Neuronal stem cell (in vitro differentiated cells): Measurements from ENCODE around the gene PRICKLE2.

Experiments
- DNase-seq: peaks from one replicate; pipeline ENCODE4 v3.0.0-alpha.2; 2013; ENCODE audit warnings: low spot score
- H2AFZ ChIP-seq: one replicate; pipeline ENCODE4 v1.6.1; 2013; ENCODE audit warnings: mild to moderate bottlenecking, low read length, inconsistent platforms
- H2AK5ac ChIP-seq: 2 replicates; pipeline ENCODE4 v1.6.1; 2013; ENCODE audit warnings: low read depth, mild to moderate bottlenecking, inconsistent platforms, low read length, moderate library complexity, mixed read lengths
- H2BK120ac ChIP-seq: 2 replicates; pipeline ENCODE4 v1.6.1; 2013; ENCODE audit warnings: low read depth, mild to moderate bottlenecking, inconsistent platforms, low read length, moderate library complexity, mixed read lengths
- H2BK12ac ChIP-seq: one replicate; pipeline ENCODE4 v1.6.1; 2013; ENCODE audit warnings: low read length, inconsistent platforms
- H2BK15ac ChIP-seq: 2 replicates; pipeline ENCODE4 v1.6.1; 2013; ENCODE audit warnings: mild to moderate bottlenecking, low read length, inconsistent platforms, mixed read lengths
- H2BK5ac ChIP-seq: one replicate; pipeline ENCODE4 v1.6.1; 2013; ENCODE audit warnings: inconsistent platforms, mild to moderate bottlenecking, low read length, moderate library complexity
- H3K14ac ChIP-seq: one replicate; pipeline ENCODE4 v1.6.1; 2013; ENCODE audit warnings: low read length, inconsistent platforms
- H3K18ac ChIP-seq: 2 replicates; pipeline ENCODE4 v1.6.1; 2013; ENCODE audit warnings: low read length, inconsistent platforms
- H3K23ac ChIP-seq: 2 replicates; pipeline ENCODE4 v1.6.1; 2013; ENCODE audit warnings: low read depth, mild to moderate bottlenecking, mixed read lengths, low read length, inconsistent platforms; ENCODE audit not compliant: poor library complexity
- H3K27ac ChIP-seq: replicated peaks from 3 replicates; pipeline ENCODE4 v1.5.1; 2013; ENCODE audit warnings: low read length, inconsistent platforms
- H3K27me3 ChIP-seq, 3 experiments: 2 replicates each; pipeline ENCODE4 v1.6.1; 2013; ENCODE audit warnings: low read length in 3 of 3, mild to moderate bottlenecking in 2 of 3, inconsistent platforms in 1 of 3, low read depth in 1 of 3, mixed read lengths in 1 of 3, moderate library complexity in 1 of 3; ENCODE audit not compliant: control insufficient read depth in 3 of 3, insufficient read depth in 3 of 3
- H3K36me3 ChIP-seq, 2 donors: replicated peaks in 1 of 2; 2 replicates each; pipeline ENCODE4 v1.6.1; 2013; ENCODE audit warnings: low read length in 2 of 2; ENCODE audit not compliant: control insufficient read depth in 2 of 2, insufficient read depth in 2 of 2
- H3K4ac ChIP-seq: 2 replicates; pipeline ENCODE4 v1.6.1; 2013; ENCODE audit warnings: inconsistent platforms, mild to moderate bottlenecking, low read length, moderate library complexity
- H3K4me1 ChIP-seq, 2 donors: 1 replicate in 1 of 2; 2 replicates in 1 of 2; pipeline ENCODE4 v1.6.1; 2013; ENCODE audit warnings: low read length in 2 of 2, low read depth in 1 of 2; ENCODE audit not compliant: control insufficient read depth in 2 of 2, insufficient read depth in 1 of 2
- H3K4me2 ChIP-seq: one replicate; pipeline ENCODE4 v1.6.1; 2013; ENCODE audit warnings: mild to moderate bottlenecking, low read length, inconsistent platforms; ENCODE audit not compliant: insufficient read depth, poor library complexity, severe bottlenecking
- H3K4me3 ChIP-seq, 2 donors: 2 replicates each; pipeline ENCODE4 v1.5.1; 2013; ENCODE audit warnings: low read length in 2 of 2, mild to moderate bottlenecking in 2 of 2, inconsistent platforms in 1 of 2, moderate library complexity in 1 of 2
- H3K79me1 ChIP-seq: one replicate; pipeline ENCODE4 v1.6.1; 2013; ENCODE audit warnings: low read depth, mild to moderate bottlenecking, inconsistent platforms, low read length, moderate library complexity
- H3K9ac ChIP-seq: one replicate; pipeline ENCODE4 v1.6.1; 2013; ENCODE audit warnings: mild to moderate bottlenecking, low read depth, low read length, inconsistent platforms; ENCODE audit not compliant: poor library complexity
- H3K9me3 ChIP-seq, 2 donors: replicated peaks in 1 of 2; 2 replicates each; pipeline versions ENCODE3 to v1.6.1; 2013; ENCODE audit warnings: low read length in 2 of 2, mild to moderate bottlenecking in 2 of 2, inconsistent platforms in 1 of 2, low read depth in 1 of 2, mixed read lengths in 1 of 2, moderate library complexity in 1 of 2; ENCODE audit not compliant: control insufficient read depth in 2 of 2, insufficient read depth in 1 of 2
- H4K8ac ChIP-seq: one replicate; pipeline ENCODE4 v1.6.1; 2013; ENCODE audit warnings: low read depth, mild to moderate bottlenecking, inconsistent platforms, low read length, moderate library complexity
- H4K91ac ChIP-seq: one replicate; pipeline ENCODE4 v1.6.1; 2013; ENCODE audit warnings: low read length, low read depth, mild to moderate bottlenecking, inconsistent platforms; ENCODE audit not compliant: poor library complexity
- WGBS, 2 donors: extraction: QIAGEN DNeasy Blood & Tissue Kit; methylation state at CpG; one replicate each; pipeline ENCODE4 v1.1.7; 2013; ENCODE audit warnings: missing lambda C conversion rate in 2 of 2, mixed read lengths in 1 of 2; ENCODE audit not compliant: insufficient read length in 2 of 2, insufficient replicate concordance in 1 of 2; ENCODE audit errors: extremely low coverage in 2 of 2; 5-methylcytosine and 5-hydroxymethylcytosine counted together

Gene PRICKLE2

DNA sequence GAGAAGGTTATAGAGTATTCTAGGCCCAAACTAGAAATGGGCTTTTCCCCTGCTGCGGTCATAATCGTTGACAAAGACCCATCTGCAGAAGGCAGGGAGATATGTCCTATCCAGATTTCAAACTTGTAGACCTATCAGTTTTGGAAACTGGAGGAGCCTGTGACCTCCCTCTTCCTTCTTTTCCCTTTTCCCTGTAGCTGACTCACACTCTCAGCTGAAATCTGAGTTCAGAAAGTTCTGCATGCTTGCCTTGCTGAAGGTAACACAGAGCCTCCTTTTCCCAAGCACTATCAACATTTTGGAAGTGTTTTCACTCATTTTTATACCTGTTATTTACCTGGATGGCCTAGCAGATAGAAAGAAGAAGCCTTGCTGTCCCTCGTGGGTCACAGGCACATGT is 142.9 kb downstream of the PRICKLE2 start:
- peaks cover 0 to 5% of the 10 kb centered on the region in 2 donors for H3K9me3 ChIP-seq
- no peak overlapping the region for H4K8ac ChIP-seq
- no peak overlapping the region for H2AK5ac ChIP-seq
- no peak overlapping the region for H3K18ac ChIP-seq
- no peak overlapping the region for H2AFZ ChIP-seq
- no peak overlapping the region for H4K91ac ChIP-seq
- DNase-seq, result no peak
- no peaks in the 10 kb centered on the region for H3K36me3 ChIP-seq
- no peak overlapping the region for H3K14ac ChIP-seq
- no peak overlapping the region for H3K4me3 ChIP-seq
- no peak overlapping the region for H3K4ac ChIP-seq
- no CpG with 5 or more reads among the region's 3 CpGs for WGBS, 2 donors
- no peak overlapping the region for H2BK5ac ChIP-seq
- no peak overlapping the region for H3K9ac ChIP-seq
- peaks cover 0 to 12% of the 10 kb centered on the region in 2 donors for H3K4me1 ChIP-seq
- H3K27me3 ChIP-seq, result no peaks in the 10 kb centered on the region
- no peak overlapping the region for H3K27ac ChIP-seq
- no peak overlapping the region for H3K23ac ChIP-seq
- no peaks in the 10 kb centered on the region for H3K79me1 ChIP-seq
- H3K4me2 ChIP-seq, result no peak overlapping the region
- no peak overlapping the region for H2BK15ac ChIP-seq
- no peak overlapping the region for H2BK120ac ChIP-seq
- no peak overlapping the region for H2BK12ac ChIP-seq

DNA sequence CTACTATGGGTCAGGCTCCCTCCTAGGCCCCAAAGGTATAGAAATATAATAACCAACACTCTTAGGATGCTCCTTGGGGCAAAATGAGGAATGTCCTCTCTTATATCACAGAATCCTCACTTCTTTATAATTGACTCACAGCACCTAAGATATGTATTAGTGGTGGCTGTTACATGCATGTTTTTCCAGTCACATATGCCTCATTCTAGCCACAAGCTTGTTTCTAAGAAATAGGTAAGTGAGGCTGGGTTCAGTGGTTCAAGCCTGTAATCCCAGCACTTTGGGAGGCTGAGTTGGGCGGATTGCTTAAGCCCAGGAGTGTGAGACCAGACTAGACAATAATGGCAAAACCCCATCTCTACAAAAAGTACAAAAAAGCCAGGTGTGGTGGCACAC is 144.0 kb downstream of the PRICKLE2 start:
- H2BK12ac ChIP-seq, result no peak overlapping the region
- no peak overlapping the region for H2BK120ac ChIP-seq
- no peak overlapping the region for H2AK5ac ChIP-seq
- no peak overlapping the region for H4K91ac ChIP-seq
- no peak overlapping the region for H3K4ac ChIP-seq
- no peak for DNase-seq
- no peak overlapping the region for H3K18ac ChIP-seq
- H3K36me3 ChIP-seq, result no peaks in the 10 kb centered on the region
- no peak overlapping the region for H3K4me3 ChIP-seq
- no peak overlapping the region for H2BK5ac ChIP-seq
- H2BK15ac ChIP-seq, result no peak overlapping the region
- H3K79me1 ChIP-seq, result no peaks in the 10 kb centered on the region
- no peak overlapping the region for H3K4me2 ChIP-seq
- H4K8ac ChIP-seq, result no peak overlapping the region
- no peak overlapping the region for H2AFZ ChIP-seq
- peaks cover 0 to 5% of the 10 kb centered on the region in 2 donors for H3K9me3 ChIP-seq
- peaks cover 0 to under 1% of the 10 kb centered on the region in 2 donors for H3K4me1 ChIP-seq
- no peak overlapping the region for H3K9ac ChIP-seq
- no peaks in the 10 kb centered on the region for H3K27me3 ChIP-seq
- no peak overlapping the region for H3K27ac ChIP-seq
- no peak overlapping the region for H3K14ac ChIP-seq
- no peak overlapping the region for H3K23ac ChIP-seq
- WGBS, 2 donors, result no CpG with 5 or more reads among the region's 1 CpG

- no CpG with 5 or more reads among the region's 1 CpG for WGBS, 2 donors
- DNase-seq, result no peak
- Histone ChIP-seq H3K9me3 (peaks cover 0 to 5% of the 10 kb centered on the region in 2 donors), H4K8ac (no peak overlapping the region), H2BK15ac (no peak overlapping the region), H3K4me1 (no peaks in the 10 kb centered on the region), H3K4ac (no peak overlapping the region), H2AFZ (no peak overlapping the region), H2AK5ac (no peak overlapping the region), H3K27ac (no peak overlapping the region), H3K36me3 (no peaks in the 10 kb centered on the region), H3K27me3 (no peaks in the 10 kb centered on the region), H4K91ac (no peak overlapping the region), H3K23ac (no peak overlapping the region), H2BK5ac (no peak overlapping the region), H2BK12ac (no peak overlapping the region), H3K18ac (no peak overlapping the region), H3K14ac (no peak overlapping the region), H3K4me2 (no peak overlapping the region), H3K79me1 (no peaks in the 10 kb centered on the region), H3K4me3 (no peak overlapping the region), H2BK120ac (no peak overlapping the region), H3K9ac (no peak overlapping the region)
These were observed 144.5 kb downstream of the PRICKLE2 start for GRCh38 chr3:64080616-64081234.

GRCh38 chr3:64079369-64080150 is 145.7 kb downstream of the PRICKLE2 start:
- no CpG with 5 or more reads among the region's 5 CpGs for WGBS, 2 donors
- Histone ChIP-seq H3K79me1 (no peaks in the 10 kb centered on the region), H2BK15ac (no peak overlapping the region), H2AK5ac (no peak overlapping the region), H3K9ac (no peak overlapping the region), H3K14ac (no peak overlapping the region), H3K4me1 (no peaks in the 10 kb centered on the region), H3K4ac (no peak overlapping the region), H3K27me3 (no peaks in the 10 kb centered on the region), H2AFZ (no peak overlapping the region), H3K36me3 (no peaks in the 10 kb centered on the region), H3K23ac (no peak overlapping the region), H3K4me3 (no peak overlapping the region), H3K9me3 (peaks cover 0 to 5% of the 10 kb centered on the region in 2 donors), H3K27ac (no peak overlapping the region), H2BK120ac (no peak overlapping the region), H4K8ac (no peak overlapping the region), H2BK5ac (no peak overlapping the region), H4K91ac (no peak overlapping the region), H2BK12ac (no peak overlapping the region), H3K4me2 (no peak overlapping the region), H3K18ac (no peak overlapping the region)
- no peak for DNase-seq
